ENCODE measurements around the gene CAAP1.

Gene CAAP1

GRCh38 chr9:26828391-26828955 lies 64.1 kb downstream of the CAAP1 start:
- peak; percentile 84 for DNase-seq

- no peak for DNase-seq
These were observed 77.8 kb downstream of the CAAP1 start for GRCh38 chr9:26814799-26815198.

GRCh38 chr9:26813247-26813646 lies 79.4 kb downstream of the CAAP1 start:
- no peak for DNase-seq

GRCh38 chr9:26812217-26812616 lies 80.4 kb downstream of the CAAP1 start:
- DNase-seq, result no peak

GRCh38 chr9:26811106-26811505 lies 81.5 kb downstream of the CAAP1 start:
- DNase-seq, result no peak

- DNase-seq, result no peak
These were observed 82.8 kb downstream of the CAAP1 start for GRCh38 chr9:26809795-26810194.

- DNase-seq, result no peak
These were observed 85.4 kb downstream of the CAAP1 start for GRCh38 chr9:26807161-26807560.

GRCh38 chr9:26802921-26803320 lies 89.7 kb downstream of the CAAP1 start:
- DNase-seq, result no peak

- no peak for DNase-seq
These were observed 90.8 kb downstream of the CAAP1 start for GRCh38 chr9:26801772-26802171.

GRCh38 chr9:26800322-26800721 lies 92.3 kb downstream of the CAAP1 start:
- no peak for DNase-seq

GRCh38 chr9:26791274-26791673 lies 101.3 kb downstream of the CAAP1 start:
- DNase-seq, result no peak

Data from inflammatory macrophage treated with lipopolysaccharide for 4 hours (primary cell).